ENCODE data around the gene SIGLEC1.

The SIGLEC1 gene

GRCh38 chr20:3663031-3663701 lies 49.2 kb downstream of the SIGLEC1 start, which contains the start of gene GFRA4:
Gene GFRA4 (minus strand): TSS chr20:3663399. CDS start chr20:3663399, 0 bp downstream.
- no peak for TF ChIP-seq JUND (IDR thresholded peaks at IDR 0.05; ENCODE audit: low read depth)
- DNase-seq (ENCODE audit: low read depth in 1 of 2, low spot score in 1 of 2), result no peak
- in situ Hi-C loops (cut with HindIII; ENCODE audit: low pct_unique_long_range_greater_than_20kb, low sequenced_read_pairs), result no loop called here

Data from T47D (cell line).